ENCODE measurements around the gene LRRC8B.
A peak's percentile ranks its signal among the peaks of the same experiment; 100 is the strongest.

Gene LRRC8B

DNA sequence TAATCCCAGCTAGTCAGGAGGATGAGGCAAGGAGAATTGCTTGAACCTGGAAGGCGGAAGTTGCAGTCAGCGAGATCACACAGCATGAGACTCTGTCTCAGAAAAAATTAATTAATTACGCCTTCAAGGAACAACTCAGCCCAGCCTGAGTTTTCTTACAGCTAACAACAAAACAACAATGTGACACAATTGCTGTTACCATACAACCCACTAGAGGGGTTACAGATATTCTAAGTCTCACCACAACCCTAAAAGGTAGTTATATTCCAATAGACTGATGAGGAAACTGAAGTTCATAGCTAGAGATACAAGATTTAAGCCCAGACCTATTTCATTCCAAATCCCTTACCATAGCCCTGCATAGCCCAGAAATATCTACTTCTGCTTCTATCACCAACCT is 105.4 kb downstream of the LRRC8B start:
- no peak overlapping the region for H3K4me3 ChIP-seq (ENCODE audit: control insufficient read depth, low read depth, low read length)
- TF ChIP-seq, protein P1, sequence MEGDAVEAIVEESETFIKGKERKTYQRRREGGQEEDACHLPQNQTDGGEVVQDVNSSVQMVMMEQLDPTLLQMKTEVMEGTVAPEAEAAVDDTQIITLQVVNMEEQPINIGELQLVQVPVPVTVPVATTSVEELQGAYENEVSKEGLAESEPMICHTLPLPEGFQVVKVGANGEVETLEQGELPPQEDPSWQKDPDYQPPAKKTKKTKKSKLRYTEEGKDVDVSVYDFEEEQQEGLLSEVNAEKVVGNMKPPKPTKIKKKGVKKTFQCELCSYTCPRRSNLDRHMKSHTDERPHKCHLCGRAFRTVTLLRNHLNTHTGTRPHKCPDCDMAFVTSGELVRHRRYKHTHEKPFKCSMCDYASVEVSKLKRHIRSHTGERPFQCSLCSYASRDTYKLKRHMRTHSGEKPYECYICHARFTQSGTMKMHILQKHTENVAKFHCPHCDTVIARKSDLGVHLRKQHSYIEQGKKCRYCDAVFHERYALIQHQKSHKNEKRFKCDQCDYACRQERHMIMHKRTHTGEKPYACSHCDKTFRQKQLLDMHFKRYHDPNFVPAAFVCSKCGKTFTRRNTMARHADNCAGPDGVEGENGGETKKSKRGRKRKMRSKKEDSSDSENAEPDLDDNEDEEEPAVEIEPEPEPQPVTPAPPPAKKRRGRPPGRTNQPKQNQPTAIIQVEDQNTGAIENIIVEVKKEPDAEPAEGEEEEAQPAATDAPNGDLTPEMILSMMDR (conservative IDR thresholded peaks at IDR 0.05; ENCODE audit: control insufficient read depth, insufficient read depth, low read depth, low read length): no peak
- no peak for DNase-seq (ENCODE audit: low read depth)

GRCh38 chr1:89631816-89632656 is 107.4 kb downstream of the LRRC8B start:
- TF ChIP-seq, protein P1 (conservative IDR thresholded peaks at IDR 0.05; ENCODE audit: control insufficient read depth, insufficient read depth, low read depth, low read length): no peak
- DNase-seq (ENCODE audit: low read depth): no peak
- peak overlapping the region; percentile 61 for H3K4me3 ChIP-seq (ENCODE audit: control insufficient read depth, low read depth, low read length)

GRCh38 chr1:89632657-89633247 is 108.1 kb downstream of the LRRC8B start, which contains the start of gene LRRC8C:
LRRC8C (plus strand) TSS chr1:89633120; CDS start chr1:89686474, 53,354 bp downstream.
- peak within 1 kb of the TSS; percentile 85 for H3K4me3 ChIP-seq (ENCODE audit: control insufficient read depth, low read depth, low read length)
- TF ChIP-seq, protein P1 (conservative IDR thresholded peaks at IDR 0.05; ENCODE audit: control insufficient read depth, insufficient read depth, low read depth, low read length): no peak
- peak; percentile 59 for DNase-seq (ENCODE audit: low read depth)

GRCh38 chr1:89633248-89633799 is 108.7 kb downstream of the LRRC8B start:
- TF ChIP-seq, protein P1 (conservative IDR thresholded peaks at IDR 0.05; ENCODE audit: control insufficient read depth, insufficient read depth, low read depth, low read length): no peak
- DNase-seq (ENCODE audit: low read depth): peak; percentile 42
- H3K4me3 ChIP-seq (ENCODE audit: control insufficient read depth, low read depth, low read length): peak overlapping the region; percentile 85

- peak overlapping the region; percentile 85 for H3K4me3 ChIP-seq (ENCODE audit: control insufficient read depth, low read depth, low read length)
- DNase-seq (ENCODE audit: low read depth): peak; percentile 35
- TF ChIP-seq, protein P1 (conservative IDR thresholded peaks at IDR 0.05; ENCODE audit: control insufficient read depth, insufficient read depth, low read depth, low read length): no peak
These were observed 109.4 kb downstream of the LRRC8B start for GRCh38 chr1:89633800-89634625.
